ENCODE measurements around the gene SOWAHC.

The SOWAHC gene

DNA sequence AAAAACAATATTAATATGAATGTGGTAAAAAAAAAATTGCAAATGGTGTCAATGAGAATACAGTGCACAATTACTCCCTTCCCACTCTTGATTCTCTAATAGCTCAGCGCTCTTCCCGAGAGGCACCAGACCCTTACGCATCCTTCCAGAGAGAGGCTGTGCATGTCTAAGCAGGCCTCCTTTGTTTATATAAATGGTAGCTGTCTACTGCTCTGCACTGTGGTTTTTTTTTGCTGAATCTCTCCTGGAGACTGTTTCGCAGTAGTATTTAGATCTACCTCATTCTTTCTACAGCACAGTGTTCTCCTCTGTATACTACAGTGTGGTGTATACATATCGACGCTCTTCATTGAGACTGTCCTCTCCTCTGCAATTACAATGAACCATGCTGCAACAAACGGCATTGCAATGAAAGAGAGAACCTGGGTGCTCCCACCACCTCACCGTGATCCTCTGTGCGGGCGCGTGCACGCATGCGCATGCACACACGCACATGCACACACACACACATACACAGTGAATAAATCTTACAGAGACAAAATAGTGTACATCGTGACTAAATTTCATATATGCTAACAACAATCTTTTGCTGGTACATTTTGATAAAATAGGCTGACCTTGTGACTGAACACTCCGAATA lies 19.8 kb upstream of the SOWAHC start (continued):
- TF ChIP-seq, protein P1, sequence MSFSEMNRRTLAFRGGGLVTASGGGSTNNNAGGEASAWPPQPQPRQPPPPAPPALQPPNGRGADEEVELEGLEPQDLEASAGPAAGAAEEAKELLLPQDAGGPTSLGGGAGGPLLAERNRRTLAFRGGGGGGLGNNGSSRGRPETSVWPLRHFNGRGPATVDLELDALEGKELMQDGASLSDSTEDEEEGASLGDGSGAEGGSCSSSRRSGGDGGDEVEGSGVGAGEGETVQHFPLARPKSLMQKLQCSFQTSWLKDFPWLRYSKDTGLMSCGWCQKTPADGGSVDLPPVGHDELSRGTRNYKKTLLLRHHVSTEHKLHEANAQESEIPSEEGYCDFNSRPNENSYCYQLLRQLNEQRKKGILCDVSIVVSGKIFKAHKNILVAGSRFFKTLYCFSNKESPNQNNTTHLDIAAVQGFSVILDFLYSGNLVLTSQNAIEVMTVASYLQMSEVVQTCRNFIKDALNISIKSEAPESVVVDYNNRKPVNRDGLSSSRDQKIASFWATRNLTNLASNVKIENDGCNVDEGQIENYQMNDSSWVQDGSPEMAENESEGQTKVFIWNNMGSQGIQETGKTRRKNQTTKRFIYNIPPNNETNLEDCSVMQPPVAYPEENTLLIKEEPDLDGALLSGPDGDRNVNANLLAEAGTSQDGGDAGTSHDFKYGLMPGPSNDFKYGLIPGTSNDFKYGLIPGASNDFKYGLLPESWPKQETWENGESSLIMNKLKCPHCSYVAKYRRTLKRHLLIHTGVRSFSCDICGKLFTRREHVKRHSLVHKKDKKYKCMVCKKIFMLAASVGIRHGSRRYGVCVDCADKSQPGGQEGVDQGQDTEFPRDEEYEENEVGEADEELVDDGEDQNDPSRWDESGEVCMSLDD (tag by site-specific recombination; IDR thresholded peaks at IDR 0.05) = no peak

DNA sequence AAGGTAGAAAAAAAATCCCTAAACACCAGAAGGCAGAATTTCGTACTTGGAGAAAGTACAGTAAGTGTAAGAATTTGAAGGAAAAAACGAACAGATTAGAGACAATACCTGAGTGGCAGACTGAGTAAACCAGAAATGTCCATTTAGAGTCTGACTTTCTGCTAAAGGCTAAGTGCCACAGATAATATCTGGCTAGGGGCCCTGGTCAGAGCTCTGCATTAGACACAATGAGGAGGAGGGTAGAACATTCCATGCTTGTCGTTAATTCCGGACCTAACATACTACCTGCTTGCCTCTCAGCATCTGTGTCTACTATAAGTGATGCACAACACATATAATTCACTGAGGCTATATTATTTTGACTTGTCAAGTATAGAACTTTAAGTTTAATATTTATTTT lies 18.5 kb upstream of the SOWAHC start:
- H3K9me3 ChIP-seq (ENCODE audit: control insufficient read depth, insufficient read depth, low read depth, low read length) = no peaks in the 10 kb centered on the region
- no peaks in the 10 kb centered on the region; a peak in 1 of 3 replicates for H3K36me3 ChIP-seq (ENCODE audit: control insufficient read depth in 2 of 2, insufficient read depth in 1 of 2, low read length in 2 of 2)
- H3K27ac ChIP-seq (ENCODE audit: extremely low read depth, low read depth, low read length) = no peak overlapping the region
- CTCF ChIA-PET = interaction anchor here (0.6 to 2.4 kb wide), 4 partner anchors 11 to 50 kb away, joined by 3 to 6 read pairs (median 4); no protein-coding TSS in a partner anchor
- POLR2A ChIA-PET = no interaction called here
- no peaks in the 10 kb centered on the region for H3K4me1 ChIP-seq (ENCODE audit: control insufficient read depth, insufficient read depth, low read length)
- TF ChIP-seq, protein P2, sequence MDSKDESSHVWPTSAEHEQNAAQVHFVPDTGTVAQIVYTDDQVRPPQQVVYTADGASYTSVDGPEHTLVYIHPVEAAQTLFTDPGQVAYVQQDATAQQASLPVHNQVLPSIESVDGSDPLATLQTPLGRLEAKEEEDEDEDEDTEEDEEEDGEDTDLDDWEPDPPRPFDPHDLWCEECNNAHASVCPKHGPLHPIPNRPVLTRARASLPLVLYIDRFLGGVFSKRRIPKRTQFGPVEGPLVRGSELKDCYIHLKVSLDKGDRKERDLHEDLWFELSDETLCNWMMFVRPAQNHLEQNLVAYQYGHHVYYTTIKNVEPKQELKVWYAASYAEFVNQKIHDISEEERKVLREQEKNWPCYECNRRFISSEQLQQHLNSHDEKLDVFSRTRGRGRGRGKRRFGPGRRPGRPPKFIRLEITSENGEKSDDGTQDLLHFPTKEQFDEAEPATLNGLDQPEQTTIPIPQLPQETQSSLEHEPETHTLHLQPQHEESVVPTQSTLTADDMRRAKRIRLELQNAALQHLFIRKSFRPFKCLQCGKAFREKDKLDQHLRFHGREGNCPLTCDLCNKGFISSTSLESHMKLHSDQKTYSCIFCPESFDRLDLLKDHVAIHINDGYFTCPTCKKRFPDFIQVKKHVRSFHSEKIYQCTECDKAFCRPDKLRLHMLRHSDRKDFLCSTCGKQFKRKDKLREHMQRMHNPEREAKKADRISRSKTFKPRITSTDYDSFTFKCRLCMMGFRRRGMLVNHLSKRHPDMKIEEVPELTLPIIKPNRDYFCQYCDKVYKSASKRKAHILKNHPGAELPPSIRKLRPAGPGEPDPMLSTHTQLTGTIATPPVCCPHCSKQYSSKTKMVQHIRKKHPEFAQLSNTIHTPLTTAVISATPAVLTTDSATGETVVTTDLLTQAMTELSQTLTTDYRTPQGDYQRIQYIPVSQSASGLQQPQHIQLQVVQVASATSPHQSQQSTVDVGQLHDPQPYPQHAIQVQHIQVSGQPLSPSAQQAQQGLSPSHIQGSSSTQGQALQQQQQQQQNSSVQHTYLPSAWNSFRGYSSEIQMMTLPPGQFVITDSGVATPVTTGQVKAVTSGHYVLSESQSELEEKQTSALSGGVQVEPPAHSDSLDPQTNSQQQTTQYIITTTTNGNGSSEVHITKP (tag by site-specific recombination; IDR thresholded peaks at IDR 0.05) = no peak
- TF ChIP-seq ZNF2 (tag by site-specific recombination; IDR thresholded peaks at IDR 0.05) (no peak), ZNF654 (tag by site-specific recombination; IDR thresholded peaks at IDR 0.05; ENCODE audit: low read depth) (no peak), REPIN1 (tag by site-specific recombination; IDR thresholded peaks at IDR 0.05; ENCODE audit: low read depth) (no peak), ZNF560 (tag by site-specific recombination; IDR thresholded peaks at IDR 0.05; ENCODE audit: borderline replicate concordance) (no peak), ZNF202 (tag by site-specific recombination; IDR thresholded peaks at IDR 0.05; ENCODE audit: borderline replicate concordance) (no peak)
- TF ChIP-seq, protein P3, sequence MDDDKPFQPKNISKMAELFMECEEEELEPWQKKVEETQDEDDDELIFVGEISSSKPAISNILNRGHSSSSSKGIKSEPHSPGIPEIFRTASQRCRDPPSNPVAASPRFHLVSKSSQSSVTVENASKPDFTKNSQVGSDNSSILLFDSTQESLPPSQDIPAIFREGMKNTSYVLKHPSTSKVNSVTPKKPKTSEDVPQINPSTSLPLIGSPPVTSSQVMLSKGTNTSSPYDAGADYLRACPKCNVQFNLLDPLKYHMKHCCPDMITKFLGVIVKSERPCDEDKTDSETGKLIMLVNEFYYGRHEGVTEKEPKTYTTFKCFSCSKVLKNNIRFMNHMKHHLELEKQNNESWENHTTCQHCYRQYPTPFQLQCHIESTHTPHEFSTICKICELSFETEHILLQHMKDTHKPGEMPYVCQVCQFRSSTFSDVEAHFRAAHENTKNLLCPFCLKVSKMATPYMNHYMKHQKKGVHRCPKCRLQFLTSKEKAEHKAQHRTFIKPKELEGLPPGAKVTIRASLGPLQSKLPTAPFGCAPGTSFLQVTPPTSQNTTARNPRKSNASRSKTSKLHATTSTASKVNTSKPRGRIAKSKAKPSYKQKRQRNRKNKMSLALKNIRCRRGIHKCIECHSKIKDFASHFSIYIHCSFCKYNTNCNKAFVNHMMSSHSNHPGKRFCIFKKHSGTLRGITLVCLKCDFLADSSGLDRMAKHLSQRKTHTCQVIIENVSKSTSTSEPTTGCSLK (tag by site-specific recombination; IDR thresholded peaks at IDR 0.05) = no peak
- no peak overlapping the region for H3K4me3 ChIP-seq (ENCODE audit: low read depth, low read length)

DNA sequence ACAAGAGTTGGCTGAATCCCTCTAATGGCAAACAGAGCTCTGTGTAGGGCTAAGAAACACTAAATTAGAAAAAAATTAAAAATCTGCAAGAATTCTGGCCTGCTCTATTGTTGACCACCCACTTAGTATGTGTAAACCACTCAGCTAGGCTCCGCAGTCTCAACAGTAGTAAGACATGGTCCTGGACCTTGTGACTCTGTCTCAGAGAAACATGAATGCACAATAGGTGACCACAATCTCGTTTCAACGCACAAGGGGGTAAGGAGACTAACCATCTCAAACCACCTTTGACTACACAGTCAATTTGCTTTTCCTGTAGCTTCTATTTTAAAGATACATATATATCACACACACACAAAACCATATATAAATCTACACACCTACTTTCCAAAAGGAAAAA lies 16.9 kb upstream of the SOWAHC start:
- peaks cover 14% of the 10 kb centered on the region for H3K4me1 ChIP-seq (ENCODE audit: control insufficient read depth, insufficient read depth, low read length)
- H3K4me3 ChIP-seq (ENCODE audit: low read depth, low read length) = no peak overlapping the region
- ChIA-PET POLR2A (no interaction called here), CTCF (interaction anchor here (0.6 to 1.6 kb wide), 2 partner anchors 139 to 336 kb away, joined by 3 to 4 read pairs; no protein-coding TSS in a partner anchor)
- H3K36me3 ChIP-seq (ENCODE audit: control insufficient read depth in 2 of 2, insufficient read depth in 1 of 2, low read length in 2 of 2) = no peaks in the 10 kb centered on the region; a peak in 1 of 3 replicates
- no peaks in the 10 kb centered on the region for H3K9me3 ChIP-seq (ENCODE audit: control insufficient read depth, insufficient read depth, low read depth, low read length)
- no peak overlapping the region for H3K27ac ChIP-seq (ENCODE audit: extremely low read depth, low read depth, low read length)
- TF ChIP-seq ZNF510 (tag by site-specific recombination; IDR thresholded peaks at IDR 0.05; ENCODE audit: insufficient replicate concordance) (no peak), ZNF768 (tag by site-specific recombination; IDR thresholded peaks at IDR 0.05) (no peak), SETDB1 (IDR thresholded peaks at IDR 0.05; ENCODE audit: insufficient read length, low read length) (no peak), ZNF433 (tag by site-specific recombination; IDR thresholded peaks at IDR 0.05; ENCODE audit: low read depth) (no peak), ZNF473 (tag by site-specific recombination; IDR thresholded peaks at IDR 0.05) (no peak), ZEB2 (tag by site-specific recombination; IDR thresholded peaks at IDR 0.05) (no peak), KLF1 (tag by site-specific recombination; IDR thresholded peaks at IDR 0.05) (no peak), SCRT1 (tag by site-specific recombination; IDR thresholded peaks at IDR 0.05; ENCODE audit: borderline replicate concordance) (no peak), ZNF10 (tag by site-specific recombination; IDR thresholded peaks at IDR 0.05) (no peak)
- TF ChIP-seq, protein P4, sequence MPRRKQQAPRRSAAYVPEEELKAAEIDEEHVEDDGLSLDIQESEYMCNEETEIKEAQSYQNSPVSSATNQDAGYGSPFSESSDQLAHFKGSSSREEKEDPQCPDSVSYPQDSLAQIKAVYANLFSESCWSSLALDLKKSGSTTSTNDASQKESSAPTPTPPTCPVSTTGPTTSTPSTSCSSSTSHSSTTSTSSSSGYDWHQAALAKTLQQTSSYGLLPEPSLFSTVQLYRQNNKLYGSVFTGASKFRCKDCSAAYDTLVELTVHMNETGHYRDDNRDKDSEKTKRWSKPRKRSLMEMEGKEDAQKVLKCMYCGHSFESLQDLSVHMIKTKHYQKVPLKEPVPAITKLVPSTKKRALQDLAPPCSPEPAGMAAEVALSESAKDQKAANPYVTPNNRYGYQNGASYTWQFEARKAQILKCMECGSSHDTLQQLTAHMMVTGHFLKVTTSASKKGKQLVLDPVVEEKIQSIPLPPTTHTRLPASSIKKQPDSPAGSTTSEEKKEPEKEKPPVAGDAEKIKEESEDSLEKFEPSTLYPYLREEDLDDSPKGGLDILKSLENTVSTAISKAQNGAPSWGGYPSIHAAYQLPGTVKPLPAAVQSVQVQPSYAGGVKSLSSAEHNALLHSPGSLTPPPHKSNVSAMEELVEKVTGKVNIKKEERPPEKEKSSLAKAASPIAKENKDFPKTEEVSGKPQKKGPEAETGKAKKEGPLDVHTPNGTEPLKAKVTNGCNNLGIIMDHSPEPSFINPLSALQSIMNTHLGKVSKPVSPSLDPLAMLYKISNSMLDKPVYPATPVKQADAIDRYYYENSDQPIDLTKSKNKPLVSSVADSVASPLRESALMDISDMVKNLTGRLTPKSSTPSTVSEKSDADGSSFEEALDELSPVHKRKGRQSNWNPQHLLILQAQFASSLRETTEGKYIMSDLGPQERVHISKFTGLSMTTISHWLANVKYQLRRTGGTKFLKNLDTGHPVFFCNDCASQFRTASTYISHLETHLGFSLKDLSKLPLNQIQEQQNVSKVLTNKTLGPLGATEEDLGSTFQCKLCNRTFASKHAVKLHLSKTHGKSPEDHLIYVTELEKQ (tag by site-specific recombination; IDR thresholded peaks at IDR 0.05; ENCODE audit: borderline replicate concordance) = no peak

All from HEK293 (cell line).